GM12878 (cell line): ENCODE data around the gene SLC9A3. TPM values are rescaled to one million over a fixed set of nuclear protein-coding genes. Genes with fewer than 3 reads are reported as not detected.

Source experiments
- ATAC-seq: fragments of 200-7000 bp; cut with Tn5 transposase; 3 replicates; pipeline ENCODE4 v1.9.1; 2020; ENCODE audit warnings: mild to moderate bottlenecking, moderate library complexity
- BruUV-seq: library from RNA; stranded (reverse); fragments of 400-500 nt; replicated peaks from 2 replicates; lab custom pipeline; 2021; lab: Mats Ljungman, UMichigan
- CTCF ChIA-PET: fragments of 300-600 bp; sonication (Branson Sonifier 250); formaldehyde crosslinking; extraction: SDS; loops from one replicate; lab custom pipeline; 2021; ENCODE audit warnings: inconsistent platforms; lab: Yijun Ruan, JAX
- POLR2A ChIA-PET: fragments of 350-600 bp; formaldehyde crosslinking; extraction: SDS; loops from one replicate; lab custom pipeline; 2021; ENCODE audit warnings: inconsistent platforms; lab: Charles Lee
- RAD21 ChIA-PET: fragments of 300-600 bp; sonication (Branson Sonifier 250); formaldehyde crosslinking; loops from one replicate; lab custom pipeline; 2023; ENCODE audit warnings: antibody characterized with exemption; ENCODE audit not compliant: unreplicated experiment; lab: Charles Lee
- SMC1A ChIA-PET: fragments of 300-600 bp; sonication (Branson Sonifier 250); formaldehyde crosslinking; loops from one replicate; lab custom pipeline; 2023; ENCODE audit not compliant: unreplicated experiment, uncharacterized antibody; lab: Charles Lee
- DNase-seq: peaks from one replicate; pipeline ENCODE4 v3.0.0-alpha.2; 2011; ENCODE audit warnings: low read depth, low spot score
- FAIRE-seq: peaks from 3 replicates; lab custom pipeline; 2011; peaks lifted over from hg19 to GRCh38; lab: Jason Lieb, UNC
- H2AFZ ChIP-seq: 2 replicates; pipeline ENCODE4 v1.6.0; 2011; ENCODE audit warnings: low read depth, low read length, control low read depth; ENCODE audit not compliant: control insufficient read depth
- H3K27ac ChIP-seq: 2 replicates; pipeline ENCODE4 v1.5.1; 2011; ENCODE audit warnings: control low read depth; ENCODE audit not compliant: control insufficient read depth, insufficient read depth
- H3K27me3 ChIP-seq, 2 experiments: replicated peaks in 1 of 2; 2 replicates each; pipeline versions ENCODE4 v1.6.0 to v1.6.1; 2011; ENCODE audit warnings: low read length in 1 of 2; ENCODE audit not compliant: control insufficient read depth in 2 of 2, insufficient read depth in 2 of 2
- H3K36me3 ChIP-seq, 2 experiments: 2 replicates each; pipeline ENCODE4 v1.5.1; 2011; ENCODE audit warnings: low read length in 1 of 2; ENCODE audit not compliant: control insufficient read depth in 2 of 2, insufficient read depth in 2 of 2
- H3K4me1 ChIP-seq: 2 replicates; pipeline ENCODE4 v1.6.1; 2011; ENCODE audit warnings: mild to moderate bottlenecking, low read length, moderate library complexity, mixed read lengths; ENCODE audit not compliant: control insufficient read depth, insufficient read depth
- H3K4me2 ChIP-seq: 2 replicates; pipeline ENCODE4 v1.6.0; 2011; ENCODE audit warnings: control low read depth; ENCODE audit not compliant: control insufficient read depth, insufficient read depth
- H3K4me3 ChIP-seq: fragments of 200-600 bp; sonication (generic); 2 replicates; pipeline ENCODE4 v1.5.1; 2016
- H3K79me2 ChIP-seq: 2 replicates; pipeline ENCODE4 v1.6.0; 2011; ENCODE audit warnings: low read length; ENCODE audit not compliant: control insufficient read depth, insufficient read depth
- H3K9ac ChIP-seq: 2 replicates; pipeline ENCODE4 v1.8.0; 2011; ENCODE audit warnings: low read length, control low read depth, mixed read lengths; ENCODE audit not compliant: control insufficient read depth, insufficient read depth
- H3K9me3 ChIP-seq: replicated peaks from 3 replicates; pipeline ENCODE4 v1.5.1; 2011; ENCODE audit warnings: mild to moderate bottlenecking, low read length; ENCODE audit not compliant: control insufficient read depth, insufficient read depth
- H4K20me1 ChIP-seq: 2 replicates; pipeline ENCODE4 v1.6.0; 2011; ENCODE audit not compliant: control insufficient read depth, insufficient read depth
- BHLHE40 ChIP-seq, 2 experiments: fragments of 450-650 bp in 1 of 2; IDR thresholded peaks; 2 replicates each; pipeline ENCODE4 v1.6.1; 2011 to 2017; ENCODE audit warnings: low read depth in 2 of 2, borderline replicate concordance in 1 of 2, improper control_type of control experiment in 1 of 2, low read length in 1 of 2, mild to moderate bottlenecking in 1 of 2
- IKZF2 ChIP-seq, 2 experiments: fragments of 450-650 bp; IDR thresholded peaks; 2 replicates each; pipeline ENCODE4 v1.6.1; 2017; ENCODE audit warnings: mild to moderate bottlenecking in 2 of 2, moderate library complexity in 2 of 2
- JUND ChIP-seq: IDR thresholded peaks from 2 replicates; pipeline ENCODE4 v1.6.1; 2012; ENCODE audit warnings: low read depth, mild to moderate bottlenecking, low read length, improper control_type of control experiment, moderate library complexity
- LARP7 ChIP-seq: fragments of 450-650 bp; IDR thresholded peaks from 2 replicates; pipeline ENCODE4 v1.6.1; 2017; ENCODE audit warnings: mild to moderate bottlenecking
- MTA3 ChIP-seq: IDR thresholded peaks from 2 replicates; pipeline ENCODE4 v1.6.1; 2012; ENCODE audit warnings: low read length, inconsistent platforms, borderline replicate concordance
- POLR2AphosphoS2 ChIP-seq: IDR thresholded peaks from 2 replicates; pipeline ENCODE4 v1.6.1; 2011; ENCODE audit warnings: low read depth, mild to moderate bottlenecking, low read length, improper control_type of control experiment, moderate library complexity
- RB1 ChIP-seq: fragments of 450-650 bp; formaldehyde crosslinking; IDR thresholded peaks from 2 replicates; pipeline ENCODE4 v1.6.1; 2017; ENCODE audit warnings: mild to moderate bottlenecking, borderline replicate concordance
- SUPT20H ChIP-seq: IDR thresholded peaks from 2 replicates; pipeline ENCODE4 v1.6.1; 2011; ENCODE audit warnings: low read depth, mild to moderate bottlenecking, low read length, moderate library complexity, borderline replicate concordance; ENCODE audit not compliant: control insufficient read depth
- WGBS: methylation state at CpG from one replicate; pipeline ENCODE4 v1.1.6; 2016; ENCODE audit warnings: low lambda C conversion rate; ENCODE audit not compliant: insufficient replicate concordance, insufficient coverage; ENCODE audit errors: missing lambda C conversion rate; 5-methylcytosine and 5-hydroxymethylcytosine counted together
- in situ Hi-C: fragments of 300-500 bp; cut with MboI; formaldehyde crosslinking; loops from 9 replicates; pipeline ENCODE4 v1.14.3; 2018; ENCODE audit warnings: mixed read lengths
- intact Hi-C: fragments of 100-400 bp; cut with micrococcal nuclease; formaldehyde crosslinking; loops from one replicate; pipeline ENCODE4 v1.14.2; 2022; ENCODE audit not compliant: unreplicated experiment
- polyA plus RNA-seq, 11 experiments: library from polyadenylated mRNA; depleted of rRNA in 4 of 11; unstranded in 6 of 11; stranded (reverse) in 5 of 11; fragments of >200 nt; fragmentation: Nextera tagmentation in 4 of 11; fragmentation: Illumina TruSeq in 1 of 11; extraction: Ambion mirVana in 4 of 11; extraction: Trizol in 1 of 11; gene quantifications; 1 replicate in 1 of 11; 2 replicates in 10 of 11; pipeline versions ENCODE4 v1.2.1 to v1.2.3, GENCODE V29; 2011 to 2016; ENCODE audit warnings: inconsistent platforms in 2 of 11, missing spikeins in 2 of 11, low read depth in 1 of 11
- total RNA-seq, 4 experiments: library from RNA; depleted of rRNA in 3 of 4; stranded (reverse); fragments of >200 nt in 3 of 4; fragmentation: Illumina TruSeq in 1 of 4; extraction: Trizol in 1 of 4; gene quantifications; 2 replicates each; pipeline versions ENCODE4 v1.2.1 to v1.2.3, GENCODE V29; 2013 to 2021
- TF ChIP-seq, protein P1 (sequence below): fragments of 450-650 bp; IDR thresholded peaks from 2 replicates; pipeline ENCODE4 v1.6.1; 2017; ENCODE audit warnings: antibody characterized with exemption, mild to moderate bottlenecking, moderate library complexity

SLC9A3 gene
- total and polyA plus RNA-seq, 10 of the 15 experiments (the other 5 are each of a cell fraction or from before 2014, with no cell fraction given) = 0.04 to 5.2 (median 2.3) TPM; not detected in 1

GRCh38 chr5:566636-567309 lies 42.5 kb upstream of the SLC9A3 start:
- in situ Hi-C loops = no loop called here
- 52% methylated on average over 16 of the region's 16 CpGs for WGBS
- H3K4me2 ChIP-seq = no peak overlapping the region
- SMC1A ChIA-PET = no interaction called here
- H3K9ac ChIP-seq = no peak overlapping the region
- ATAC-seq = no peak
- CTCF ChIA-PET = no interaction called here
- RAD21 ChIA-PET = no interaction called here
- DNase-seq = no peak
- no peak overlapping the region for H3K4me3 ChIP-seq
- no peaks in the 10 kb centered on the region; a peak in 1 of 4 replicates for H3K27me3 ChIP-seq
- no peaks in the 10 kb centered on the region for H3K79me2 ChIP-seq
- POLR2A ChIA-PET = no interaction called here
- no TSS peak for BruUV-seq
- no peak for FAIRE-seq
- no peak overlapping the region for H3K27ac ChIP-seq
- no peaks in the 10 kb centered on the region for H4K20me1 ChIP-seq
- H3K9me3 ChIP-seq = no peaks in the 10 kb centered on the region
- H2AFZ ChIP-seq = no peak overlapping the region
- intact Hi-C loops = no loop called here
- TF ChIP-seq LARP7 (no peak), MTA3 (no peak), RB1 (no peak), IKZF2 (IDR thresholded peaks at IDR 0.05) (no peak), POLR2AphosphoS2 (no peak), SUPT20H (no peak), BHLHE40 (IDR thresholded peaks at IDR 0.05; ENCODE audit: borderline replicate concordance in 1 of 2, low read depth in 2 of 2, low read length in 1 of 2) (no peak), JUND (no peak)
- TF ChIP-seq, protein P1, sequence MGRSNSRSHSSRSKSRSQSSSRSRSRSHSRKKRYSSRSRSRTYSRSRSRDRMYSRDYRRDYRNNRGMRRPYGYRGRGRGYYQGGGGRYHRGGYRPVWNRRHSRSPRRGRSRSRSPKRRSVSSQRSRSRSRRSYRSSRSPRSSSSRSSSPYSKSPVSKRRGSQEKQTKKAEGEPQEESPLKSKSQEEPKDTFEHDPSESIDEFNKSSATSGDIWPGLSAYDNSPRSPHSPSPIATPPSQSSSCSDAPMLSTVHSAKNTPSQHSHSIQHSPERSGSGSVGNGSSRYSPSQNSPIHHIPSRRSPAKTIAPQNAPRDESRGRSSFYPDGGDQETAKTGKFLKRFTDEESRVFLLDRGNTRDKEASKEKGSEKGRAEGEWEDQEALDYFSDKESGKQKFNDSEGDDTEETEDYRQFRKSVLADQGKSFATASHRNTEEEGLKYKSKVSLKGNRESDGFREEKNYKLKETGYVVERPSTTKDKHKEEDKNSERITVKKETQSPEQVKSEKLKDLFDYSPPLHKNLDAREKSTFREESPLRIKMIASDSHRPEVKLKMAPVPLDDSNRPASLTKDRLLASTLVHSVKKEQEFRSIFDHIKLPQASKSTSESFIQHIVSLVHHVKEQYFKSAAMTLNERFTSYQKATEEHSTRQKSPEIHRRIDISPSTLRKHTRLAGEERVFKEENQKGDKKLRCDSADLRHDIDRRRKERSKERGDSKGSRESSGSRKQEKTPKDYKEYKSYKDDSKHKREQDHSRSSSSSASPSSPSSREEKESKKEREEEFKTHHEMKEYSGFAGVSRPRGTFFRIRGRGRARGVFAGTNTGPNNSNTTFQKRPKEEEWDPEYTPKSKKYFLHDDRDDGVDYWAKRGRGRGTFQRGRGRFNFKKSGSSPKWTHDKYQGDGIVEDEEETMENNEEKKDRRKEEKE = no peak
- H3K36me3 ChIP-seq = no peaks in the 10 kb centered on the region
- no peaks in the 10 kb centered on the region for H3K4me1 ChIP-seq
